Transverse colon (tissue), 4 donors: ENCODE data around the gene TSR3. TPM values are rescaled to one million over a fixed set of nuclear protein-coding genes. Genes with fewer than 3 reads are reported as not detected.

Source experiments
- DNase-seq: peaks from one replicate; pipeline ENCODE4 v3.0.0-alpha.2; 2019
- H3K27ac ChIP-seq, 4 donors: fragments of 200-600 bp; sonication (generic); 2 replicates each; pipeline ENCODE4 v1.5.1; 2016 to 2018; ENCODE audit warnings: inconsistent platforms in 4 of 4
- H3K27me3 ChIP-seq: fragments of 200-600 bp; sonication (generic); 2 replicates; pipeline ENCODE4 v1.5.1; 2017; ENCODE audit warnings: inconsistent platforms
- H3K36me3 ChIP-seq, 4 donors: fragments of 200-600 bp; sonication (generic); 2 replicates each; pipeline ENCODE4 v1.5.1; 2017 to 2019; ENCODE audit warnings: inconsistent platforms in 4 of 4
- H3K4me1 ChIP-seq, 4 donors: fragments of 200-600 bp; sonication (generic); 2 replicates each; pipeline ENCODE4 v1.5.1; 2017 to 2020; ENCODE audit warnings: inconsistent platforms in 4 of 4
- H3K4me3 ChIP-seq, 4 donors: fragments of 200-600 bp; sonication (generic); 1 replicate in 1 of 4; 2 replicates in 3 of 4; pipeline versions ENCODE4 v1.5.1 to v1.6.1; 2017 to 2019; ENCODE audit warnings: inconsistent platforms in 4 of 4
- H3K9me3 ChIP-seq, 2 donors: fragments of 200-600 bp; sonication (generic); 2 replicates each; pipeline ENCODE4 v1.5.1; 2017 to 2019; ENCODE audit warnings: inconsistent platforms in 2 of 2
- EP300 ChIP-seq: sonication (generic); formaldehyde crosslinking; IDR thresholded peaks from one replicate; pipeline ENCODE4 v1.6.1; 2017; ENCODE audit warnings: antibody characterized with exemption, low read depth
- POLR2A ChIP-seq: fragments of 450-650 bp; IDR thresholded peaks from one replicate; pipeline ENCODE4 v1.6.1; 2016; ENCODE audit warnings: antibody characterized with exemption, mild to moderate bottlenecking, moderate library complexity
- POLR2AphosphoS5 ChIP-seq, 3 donors: sonication (generic); formaldehyde crosslinking; IDR thresholded peaks; one replicate each; pipeline ENCODE4 v1.6.1; 2016; ENCODE audit warnings: antibody characterized with exemption in 3 of 3
- WGBS, 2 donors: methylation state at CpG; one replicate each; pipeline ENCODE4 v1.1.5; 2018; ENCODE audit warnings: low coverage in 1 of 2; 5-methylcytosine and 5-hydroxymethylcytosine counted together
- in situ Hi-C, 4 donors: fragments of 200-750 bp; cut with MboI; loops; one replicate each; pipeline versions ENCODE4 v1.15.0 to v1.15.1; 2017; ENCODE audit warnings: low sequenced_read_pairs in 3 of 4, low pct_ligation_motif_present in 1 of 4, low pct_unique_long_range_greater_than_20kb in 1 of 4
- intact Hi-C: fragments of 100-400 bp; cut with DNase I; formaldehyde crosslinking; loops from one replicate; pipeline ENCODE4 v1.15.1; 2023; ENCODE audit warnings: low total_unique reads
- total RNA-seq, 4 donors: library from RNA; depleted of rRNA; stranded (reverse); fragments of >200 nt; gene quantifications; one replicate each; pipeline ENCODE4 v1.1.0, GENCODE V29; 2016
- TF ChIP-seq, protein P1 (sequence below), 5 experiments: fragments of 200-600 bp in 3 of 5; fragments of 450-650 bp in 2 of 5; sonication (generic) in 3 of 5; IDR thresholded peaks; 1 replicate in 2 of 5; 2 replicates in 3 of 5; pipeline ENCODE4 v1.5.1; 2016 to 2017; ENCODE audit warnings: antibody characterized with exemption in 5 of 5, inconsistent platforms in 3 of 5, mild to moderate bottlenecking in 2 of 5, moderate library complexity in 1 of 5

TSR3 gene
- total RNA-seq, 4 donors from 2014 or later: 56.4 to 135 (median 75.3) TPM

DNA sequence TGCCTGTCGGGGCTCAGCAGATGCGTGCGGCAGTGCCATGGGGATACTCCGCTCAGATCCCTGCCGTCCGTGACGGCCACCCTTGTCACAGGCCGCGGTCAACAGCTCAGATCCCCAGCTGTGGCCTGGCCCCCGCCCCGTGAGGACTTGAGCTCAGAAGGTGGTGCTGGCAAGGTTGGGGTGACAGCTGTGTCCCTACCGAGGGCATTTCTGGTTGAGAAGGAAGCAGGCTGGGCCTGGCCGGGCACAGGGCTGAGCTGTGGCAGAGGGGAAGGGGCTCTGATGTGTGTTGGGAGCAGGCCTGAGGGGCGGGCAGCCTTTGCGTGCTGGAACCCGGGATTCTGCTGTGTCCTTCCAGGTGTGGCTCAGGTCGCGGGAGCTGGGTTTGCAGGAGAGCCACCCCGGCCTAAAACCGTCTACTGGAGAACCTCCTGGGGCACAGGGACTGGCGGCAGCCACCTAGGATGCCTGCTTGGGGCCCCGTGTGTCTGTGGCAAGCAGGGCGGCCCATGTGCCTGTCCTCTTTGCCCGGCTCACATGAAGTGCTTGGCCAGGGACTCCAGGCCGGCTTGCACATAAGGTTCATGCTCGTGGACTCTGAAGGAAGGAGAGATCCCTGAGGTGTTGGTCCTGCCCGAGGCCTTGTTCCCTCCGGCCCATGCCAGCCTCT lies 37.1 kb downstream of the TSR3 start:
- H3K36me3 ChIP-seq: peaks cover 0 to 52% (median 20%) of the 10 kb centered on the region in 4 donors
- no peak for DNase-seq

DNA sequence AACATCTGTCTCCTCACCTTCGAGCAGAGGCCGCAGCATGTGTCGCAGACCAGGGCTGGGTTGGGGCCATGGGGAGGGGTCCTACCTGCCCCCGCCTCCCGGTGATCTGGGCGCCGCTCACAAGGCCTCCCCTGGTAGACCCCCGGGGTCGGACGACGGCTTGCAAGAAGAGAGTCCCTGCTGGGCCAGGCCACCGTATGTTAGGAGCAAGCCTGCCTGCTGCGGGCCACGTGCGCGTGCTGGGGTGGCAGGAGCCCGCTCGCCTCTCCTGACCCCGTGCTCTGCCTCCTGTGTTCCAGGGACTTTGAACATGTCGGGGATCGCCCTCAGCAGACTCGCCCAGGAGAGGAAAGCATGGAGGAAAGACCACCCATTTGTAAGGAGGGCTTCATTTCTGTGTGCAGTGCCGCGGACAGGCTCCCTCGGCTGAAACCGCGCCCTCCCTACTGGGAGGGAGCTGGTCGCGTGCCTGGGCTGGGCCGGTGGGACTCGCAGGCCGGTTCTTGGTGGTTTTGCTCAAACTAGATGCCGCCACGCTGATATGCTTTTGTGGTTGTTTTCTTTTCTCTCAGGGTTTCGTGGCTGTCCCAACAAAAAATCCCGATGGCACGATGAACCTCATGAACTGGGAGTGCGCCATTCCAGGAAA lies 37.8 kb downstream of the TSR3 start:
- Histone ChIP-seq H3K27me3 (no peaks in the 10 kb centered on the region), H3K4me1 (peaks cover 17 to 32% (median 30%) of the 10 kb centered on the region in 4 donors), H3K27ac (no peak overlapping the region), H3K4me3 (no peak overlapping the region), H3K36me3 (peaks cover 0 to 45% (median 19%) of the 10 kb centered on the region in 4 donors), H3K9me3 (no peaks in the 10 kb centered on the region)
- in situ Hi-C loops (no loop called here), intact Hi-C loops (no loop called here)
- TF ChIP-seq EP300: no peak
- TF ChIP-seq, protein P1, sequence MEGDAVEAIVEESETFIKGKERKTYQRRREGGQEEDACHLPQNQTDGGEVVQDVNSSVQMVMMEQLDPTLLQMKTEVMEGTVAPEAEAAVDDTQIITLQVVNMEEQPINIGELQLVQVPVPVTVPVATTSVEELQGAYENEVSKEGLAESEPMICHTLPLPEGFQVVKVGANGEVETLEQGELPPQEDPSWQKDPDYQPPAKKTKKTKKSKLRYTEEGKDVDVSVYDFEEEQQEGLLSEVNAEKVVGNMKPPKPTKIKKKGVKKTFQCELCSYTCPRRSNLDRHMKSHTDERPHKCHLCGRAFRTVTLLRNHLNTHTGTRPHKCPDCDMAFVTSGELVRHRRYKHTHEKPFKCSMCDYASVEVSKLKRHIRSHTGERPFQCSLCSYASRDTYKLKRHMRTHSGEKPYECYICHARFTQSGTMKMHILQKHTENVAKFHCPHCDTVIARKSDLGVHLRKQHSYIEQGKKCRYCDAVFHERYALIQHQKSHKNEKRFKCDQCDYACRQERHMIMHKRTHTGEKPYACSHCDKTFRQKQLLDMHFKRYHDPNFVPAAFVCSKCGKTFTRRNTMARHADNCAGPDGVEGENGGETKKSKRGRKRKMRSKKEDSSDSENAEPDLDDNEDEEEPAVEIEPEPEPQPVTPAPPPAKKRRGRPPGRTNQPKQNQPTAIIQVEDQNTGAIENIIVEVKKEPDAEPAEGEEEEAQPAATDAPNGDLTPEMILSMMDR (IDR thresholded peaks at IDR 0.05): no peak
- TF ChIP-seq POLR2AphosphoS5 (IDR thresholded peaks at IDR 0.05): no peak
- TF ChIP-seq POLR2A: no peak
- no peak for DNase-seq
- 78 to 91% methylated on average over 8 to 37 of the region's 38 CpGs for WGBS, 2 donors

More for the DNA sequence above, 37.1 kb downstream of the TSR3 start:
- Histone ChIP-seq H3K4me3 (no peak overlapping the region), H3K27ac (no peak overlapping the region), H3K27me3 (no peaks in the 10 kb centered on the region), H3K4me1 (peaks cover 17 to 32% (median 30%) of the 10 kb centered on the region in 4 donors), H3K9me3 (no peaks in the 10 kb centered on the region)
- in situ Hi-C loops: no loop called here
- intact Hi-C loops: no loop called here
- WGBS, 2 donors: 88% methylated on average over 25 of the region's 28 CpGs; no CpG with 5 or more reads in 1 of the 2 donors
- TF ChIP-seq EP300 (no peak), POLR2AphosphoS5 (IDR thresholded peaks at IDR 0.05) (no peak), POLR2A (no peak)
- TF ChIP-seq, protein P1 (IDR thresholded peaks at IDR 0.05): no peak

DNA sequence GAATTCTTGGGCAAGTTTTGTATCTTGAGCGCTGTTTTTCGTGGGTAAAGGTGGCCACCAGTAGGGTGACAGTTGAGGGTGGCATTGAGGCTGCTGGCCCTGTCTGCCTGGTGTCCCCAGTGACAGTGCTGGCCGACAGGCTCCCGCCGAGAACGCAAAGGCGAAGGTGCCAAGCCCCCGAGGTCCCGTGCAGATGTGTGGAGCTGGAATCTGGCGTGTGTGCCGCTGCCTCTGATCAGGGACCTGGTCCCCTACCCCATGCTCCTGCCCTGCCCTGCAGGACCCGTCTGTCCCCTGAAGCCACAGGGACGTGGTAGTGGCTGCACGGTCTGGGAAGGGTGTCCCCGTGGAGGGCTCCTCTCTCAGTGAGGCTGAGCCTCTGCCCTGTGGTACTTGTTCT lies 38.8 kb downstream of the TSR3 start:
- in situ Hi-C loops: no loop called here
- no peak overlapping the region for H3K4me3 ChIP-seq

DNA sequence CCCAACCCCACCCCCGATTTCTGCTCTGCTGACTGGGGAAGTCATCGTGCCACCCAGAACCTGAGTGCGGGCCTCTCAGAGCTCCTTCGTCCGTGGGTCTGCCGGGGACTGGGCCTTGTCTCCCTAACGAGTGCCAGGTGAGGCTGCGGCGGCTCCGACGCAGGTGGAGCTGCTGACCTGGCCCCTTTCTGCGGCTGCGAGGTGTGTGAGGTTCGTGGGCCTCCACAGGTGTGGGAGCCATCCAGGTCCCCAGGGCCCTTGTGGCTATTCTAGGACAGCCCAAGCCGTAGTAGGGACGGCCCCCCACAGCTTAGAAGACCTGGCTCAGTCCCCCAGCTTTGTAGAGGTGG lies 39.2 kb downstream of the TSR3 start:
- Histone ChIP-seq H3K9me3 (no peaks in the 10 kb centered on the region), H3K27me3 (no peaks in the 10 kb centered on the region), H3K4me3 (peak overlapping the region in 1 of 4 donors; percentile 91), H3K4me1 (peaks cover 21 to 32% (median 30%) of the 10 kb centered on the region in 4 donors), H3K27ac (no peak overlapping the region), H3K36me3 (peaks cover 0 to 31% (median 12%) of the 10 kb centered on the region in 4 donors)
- TF ChIP-seq POLR2AphosphoS5 (IDR thresholded peaks at IDR 0.05) (no peak), POLR2A (no peak), EP300 (no peak)
- TF ChIP-seq, protein P1 (IDR thresholded peaks at IDR 0.05): no peak
- DNase-seq: no peak
- intact Hi-C loops: no loop called here
- in situ Hi-C loops: no loop called here
- 77% methylated on average over 16 of the region's 16 CpGs; no CpG with 5 or more reads in 1 of the 2 donors for WGBS, 2 donors

More for the DNA sequence above, 38.8 kb downstream of the TSR3 start:
- TF ChIP-seq EP300: no peak
- TF ChIP-seq, protein P1 (IDR thresholded peaks at IDR 0.05): no peak
- no peak for TF ChIP-seq POLR2AphosphoS5 (IDR thresholded peaks at IDR 0.05)
- TF ChIP-seq POLR2A: no peak
- Histone ChIP-seq H3K27ac (no peak overlapping the region), H3K4me1 (peaks cover 21 to 32% (median 30%) of the 10 kb centered on the region in 4 donors), H3K27me3 (no peaks in the 10 kb centered on the region), H3K36me3 (peaks cover 0 to 36% (median 14%) of the 10 kb centered on the region in 4 donors), H3K9me3 (no peaks in the 10 kb centered on the region)
- WGBS, 2 donors: 90% methylated on average over 14 of the region's 15 CpGs; no CpG with 5 or more reads in 1 of the 2 donors
- intact Hi-C loops: no loop called here
- DNase-seq: no peak
